ENCODE measurements around the gene WDR77.

DNA sequence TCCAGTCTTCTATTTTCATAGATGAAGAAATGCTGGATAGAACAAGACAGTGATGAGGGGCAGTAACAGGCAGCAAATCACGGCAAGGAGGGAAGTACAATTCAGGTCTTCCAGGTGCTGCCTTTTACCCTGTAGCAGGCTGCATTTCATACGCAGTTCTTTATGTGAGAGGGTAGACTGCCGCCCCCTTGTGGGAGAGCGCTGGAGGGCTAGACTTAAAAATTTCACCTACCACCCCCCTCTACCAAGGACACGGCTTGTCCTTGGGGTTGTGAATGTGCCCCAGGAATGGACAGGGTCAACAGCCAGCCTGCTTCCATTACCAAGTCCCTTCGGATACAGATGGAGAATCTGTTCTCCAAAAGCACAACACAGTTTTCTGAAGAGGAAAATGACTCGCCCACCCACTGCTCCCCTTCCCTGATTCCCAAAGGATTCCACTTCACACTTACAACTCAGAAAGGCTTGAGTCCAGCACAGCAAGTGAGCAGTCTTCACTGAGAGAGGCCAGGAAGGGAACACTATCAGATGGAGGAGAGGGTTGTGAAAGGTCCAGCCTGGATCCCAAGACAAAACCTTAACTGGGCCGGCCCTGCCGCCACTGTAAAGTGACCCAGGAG is 7.4 kb downstream of the WDR77 start:
- TF ChIP-seq POLR2AphosphoS5 (IDR thresholded peaks at IDR 0.05; ENCODE audit: low read depth, low read length) (no peak), POLR2A (IDR thresholded peaks at IDR 0.05; ENCODE audit: low read depth, low read length) (no peak), POU2F2 (IDR thresholded peaks at IDR 0.05; ENCODE audit: low read depth, low read length) (no peak; the same call in 1 of the 2 replicates)

Measured in GM12891 (cell line).